ENCODE data around the gene RTN4R.
"Not testable (repeated sequence)": the region's sequence is repeated elsewhere in the genome, so short reads cannot be mapped to it uniquely, and the experiment has no call there.

The RTN4R gene

DNA sequence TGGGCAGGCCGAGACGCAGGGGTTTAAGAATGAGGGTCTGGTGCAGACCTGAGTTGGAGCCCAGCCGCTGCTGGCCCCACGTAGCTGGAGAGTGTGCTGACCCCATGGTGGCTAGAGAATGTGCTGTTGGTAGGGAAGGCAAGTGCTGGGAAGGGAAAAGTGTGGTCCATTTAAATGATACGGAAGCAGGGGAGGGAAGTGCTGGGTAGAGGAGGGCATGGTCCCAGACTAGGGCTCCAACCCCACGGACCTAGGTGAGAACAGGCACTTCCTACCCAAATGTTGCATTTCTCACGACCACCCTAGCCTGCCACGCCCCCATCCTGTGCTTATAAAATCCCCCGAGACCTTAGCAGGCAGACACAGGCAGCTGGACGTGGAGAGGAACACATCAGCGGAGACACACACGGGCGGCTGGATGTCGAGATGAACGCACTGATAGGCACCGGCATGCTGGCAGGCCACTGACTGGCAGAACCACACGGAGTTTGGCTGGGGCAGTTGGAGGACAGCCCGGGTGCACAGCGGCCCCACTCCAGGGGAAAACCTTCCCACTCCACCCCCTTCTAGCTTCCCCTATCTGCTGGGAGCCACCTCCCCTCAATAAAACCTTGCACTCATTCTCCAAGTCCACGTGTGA is 18.8 kb upstream of the RTN4R start:
- not testable (repeated sequence) for DNase-seq

DNA sequence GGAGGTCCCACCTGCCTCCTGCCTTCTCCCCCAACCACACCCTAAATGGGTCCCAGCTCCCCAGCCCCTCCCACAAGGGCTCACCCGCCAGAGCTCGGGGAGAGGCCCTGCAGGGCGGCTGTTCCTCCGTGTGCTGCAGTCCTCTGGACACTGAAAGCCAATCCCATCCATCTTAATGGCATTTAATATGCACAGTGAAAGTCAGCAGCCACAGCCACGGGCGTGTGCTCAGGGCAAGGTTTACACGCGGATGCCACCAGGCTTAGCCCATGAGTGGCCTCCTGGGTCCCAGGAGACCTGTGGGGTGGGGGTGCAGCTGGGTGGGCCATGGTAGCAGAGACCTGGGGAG is 18.2 kb upstream of the RTN4R start:
- not testable (repeated sequence) for DNase-seq

DNA sequence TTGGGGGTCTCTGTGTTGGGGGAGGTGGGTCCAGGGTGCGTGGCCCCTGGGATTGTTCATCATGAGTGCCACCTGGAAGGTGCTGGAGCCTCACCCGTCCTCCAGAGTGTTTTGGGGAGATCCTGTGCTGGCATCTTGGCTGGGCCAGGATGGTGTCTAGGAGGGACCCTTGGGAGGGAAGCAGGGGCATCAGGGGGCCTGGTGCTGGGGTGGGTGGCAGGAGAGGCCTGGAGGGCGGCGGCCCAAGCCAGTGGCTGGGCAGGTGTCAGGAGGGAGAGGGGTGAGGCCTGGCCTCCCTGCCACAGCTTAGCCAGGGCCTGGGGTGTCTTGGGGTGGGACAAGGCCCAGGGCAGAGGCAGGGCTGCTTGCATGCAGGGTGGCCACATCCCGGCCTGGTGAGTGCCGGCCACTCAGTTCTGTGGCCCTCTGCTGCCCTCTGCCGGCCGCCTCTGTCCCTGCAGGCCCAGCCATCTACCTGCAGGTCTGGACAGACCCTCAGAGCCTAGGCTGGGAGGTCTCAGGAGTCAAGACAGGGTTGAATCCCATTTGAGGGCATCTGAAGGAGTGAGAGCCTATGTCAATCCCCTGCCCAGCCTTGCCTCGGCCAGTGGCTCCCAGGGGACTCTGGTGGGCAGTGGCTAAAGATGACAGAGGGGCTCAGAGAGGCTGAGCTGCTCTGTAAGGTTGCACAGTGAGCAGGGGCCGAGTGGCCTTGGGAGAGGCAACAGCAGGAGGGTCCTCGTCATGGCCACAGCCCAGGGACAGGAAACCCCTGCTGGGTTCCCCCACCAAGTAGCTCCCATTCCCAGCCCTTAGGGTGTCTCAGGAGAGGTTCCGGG is 17.6 kb upstream of the RTN4R start:
- DNase-seq = peak; percentile 62 to 70

DNA sequence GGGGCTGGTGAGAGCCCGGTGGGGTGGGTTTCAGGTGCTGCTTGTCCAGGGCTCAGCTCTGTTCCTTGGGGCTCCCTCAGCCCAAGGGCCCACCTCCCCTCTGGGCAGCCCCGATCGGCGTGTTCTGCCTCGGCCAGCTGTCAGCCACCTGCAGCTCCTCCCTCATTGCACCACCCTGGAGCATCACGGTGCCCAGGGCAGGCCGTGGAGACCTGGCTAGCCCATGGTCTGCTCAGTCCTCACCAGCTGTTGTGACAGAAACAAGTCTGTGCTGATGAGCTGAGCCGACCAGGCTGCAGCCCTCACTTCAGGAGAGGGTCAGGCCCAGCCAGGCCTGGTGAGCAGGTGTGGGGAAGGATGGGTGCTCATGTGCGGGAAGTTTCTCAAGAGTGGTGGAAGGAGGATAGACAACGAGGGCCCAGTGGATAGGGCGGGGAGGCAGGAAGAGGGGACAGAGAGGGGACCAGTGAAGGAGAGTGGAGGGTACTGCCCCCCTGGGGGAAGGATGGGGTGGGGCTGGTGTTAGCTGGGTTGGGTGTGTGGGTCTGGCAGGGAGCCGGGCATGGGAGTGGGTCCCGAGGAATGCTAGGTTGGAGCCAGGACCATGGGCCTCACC is 16.5 kb upstream of the RTN4R start:
- DNase-seq = no peak

DNA sequence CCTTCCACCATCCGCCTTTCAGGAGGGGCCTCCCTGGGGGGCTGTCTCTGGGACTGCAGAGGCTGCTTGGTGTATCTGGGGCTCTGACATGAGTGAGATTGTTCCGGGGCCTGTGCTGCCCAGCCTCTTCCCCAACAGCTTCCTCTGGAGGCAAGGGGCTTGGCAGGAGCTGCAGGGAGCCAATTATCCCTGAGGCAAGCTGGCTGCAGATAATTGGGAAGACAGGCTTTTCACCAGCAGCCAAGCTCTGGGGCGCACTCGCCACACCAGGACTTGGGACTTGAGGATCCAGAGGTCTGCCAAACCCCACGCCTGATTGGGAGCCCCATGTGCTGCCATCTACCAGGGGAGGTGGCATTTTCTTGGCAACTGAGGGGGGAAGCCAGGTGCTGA is 15.6 kb upstream of the RTN4R start:
- no peak for DNase-seq

DNA sequence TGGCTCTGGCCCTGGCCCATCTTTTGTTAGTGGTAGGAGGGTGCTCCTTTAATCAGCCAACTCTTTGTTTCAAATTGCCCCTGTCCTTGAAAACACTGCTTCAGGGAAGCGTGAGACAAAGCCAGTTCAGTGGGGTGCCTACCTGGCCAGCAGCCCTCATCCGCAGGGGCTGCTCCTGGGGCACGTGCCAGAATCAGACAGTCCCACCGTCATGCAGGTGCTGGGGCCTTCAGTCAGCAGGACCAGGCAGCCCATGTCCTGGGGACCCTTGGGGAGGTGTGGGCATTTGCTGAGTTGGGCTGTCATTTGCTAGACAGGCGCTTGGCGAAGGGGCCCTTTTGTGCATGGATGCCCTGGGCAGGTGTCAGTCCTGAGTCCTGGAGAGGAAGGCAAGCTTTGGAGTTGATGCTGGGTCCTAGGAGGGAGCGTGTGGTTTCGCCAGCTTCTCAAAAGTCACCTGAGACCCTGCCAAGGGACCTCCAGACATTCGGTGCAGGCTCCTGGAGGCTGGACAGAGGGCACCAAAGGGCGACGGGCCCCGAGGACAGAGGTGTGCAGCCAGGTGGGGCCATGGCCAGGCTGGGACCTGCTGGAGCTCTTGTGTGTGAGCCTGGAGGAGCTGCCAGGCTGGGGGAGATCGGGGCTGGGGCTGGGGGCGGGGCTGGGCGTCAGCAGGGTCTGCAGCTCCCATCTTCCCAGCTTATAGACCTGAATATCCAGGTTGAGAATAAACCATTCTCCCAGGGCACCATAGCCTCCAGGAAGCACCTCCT is 15.0 kb upstream of the RTN4R start:
- DNase-seq = no peak

DNA sequence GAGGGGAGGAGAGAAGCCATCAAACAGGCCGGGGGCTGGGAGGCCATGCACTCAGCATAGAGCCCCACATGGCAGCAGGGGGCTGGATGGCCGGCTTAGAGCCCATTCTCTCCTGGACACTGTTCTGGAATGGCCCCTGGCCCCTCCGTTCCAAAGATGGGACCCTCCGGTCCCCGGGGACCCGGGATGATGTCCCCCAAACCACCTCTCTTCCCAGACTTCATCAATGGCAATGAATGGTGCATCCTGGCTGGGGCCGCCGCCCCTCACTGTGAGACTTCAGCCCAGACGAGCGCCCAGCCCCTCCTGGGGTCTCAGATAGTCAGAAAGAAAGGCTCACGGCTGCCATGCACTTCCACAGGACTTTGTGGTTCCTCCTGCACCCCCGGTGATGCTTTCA is 13.8 kb upstream of the RTN4R start:
- no peak for DNase-seq

DNA sequence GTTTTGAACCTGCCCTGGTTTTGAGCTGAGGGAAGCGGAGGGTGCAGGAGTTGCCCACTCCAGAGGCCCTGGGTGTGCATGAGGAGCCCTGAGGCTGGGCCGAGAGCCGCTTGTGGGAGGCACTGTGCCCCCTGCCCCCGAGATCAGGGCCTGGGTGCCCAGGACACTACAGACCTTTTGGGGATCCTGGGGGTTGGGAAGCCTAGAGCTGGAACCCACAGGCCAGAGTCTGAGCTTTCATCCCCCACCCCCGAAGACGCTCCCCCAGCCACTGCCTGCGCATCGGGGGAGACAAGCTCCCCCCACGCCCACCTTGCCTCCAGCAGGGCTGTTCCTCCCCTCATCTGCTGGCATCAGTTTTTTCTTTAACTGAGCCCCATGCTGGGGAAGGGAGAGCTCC is 13.4 kb upstream of the RTN4R start:
- not testable (repeated sequence) for DNase-seq

DNA sequence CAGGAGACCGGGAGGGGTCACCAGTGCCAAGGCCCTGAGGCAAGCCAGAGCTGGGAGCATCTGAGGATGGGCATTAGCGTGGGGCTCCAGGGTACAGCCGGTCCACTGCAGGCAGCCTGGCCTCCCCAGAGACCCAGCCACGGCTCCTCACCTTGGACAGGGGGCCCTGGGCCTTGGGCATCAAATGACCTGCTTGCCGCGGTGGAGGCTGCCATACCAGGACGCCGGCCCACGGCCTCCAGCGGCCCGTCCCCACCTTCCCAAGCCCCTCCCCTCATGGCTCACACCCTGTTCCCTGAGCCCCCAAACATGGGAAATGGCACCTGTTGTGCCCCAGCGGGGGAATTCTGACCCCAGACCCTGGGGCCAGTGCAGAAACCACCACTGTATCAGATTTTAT is 12.7 kb upstream of the RTN4R start:
- no peak for DNase-seq

DNA sequence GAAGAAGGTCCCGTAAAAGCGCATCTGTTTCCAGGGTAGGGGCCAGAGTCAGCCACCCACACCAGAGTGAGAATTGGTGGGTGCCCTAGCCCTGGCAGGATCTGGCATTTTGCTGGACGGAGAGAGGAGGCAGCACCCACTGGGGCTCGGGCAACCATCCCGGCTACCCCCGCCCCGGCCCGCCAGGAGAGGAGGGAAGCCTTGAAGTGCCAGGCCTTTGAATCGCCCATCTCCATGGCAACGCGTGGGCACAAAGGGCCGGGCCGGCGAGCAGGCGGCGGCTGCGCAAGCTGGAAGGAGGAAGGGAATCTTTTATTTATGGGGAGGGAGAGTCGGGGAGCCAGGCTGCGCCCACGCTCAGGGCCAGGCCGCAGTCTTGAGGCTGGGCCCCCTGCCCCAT is 12.0 kb upstream of the RTN4R start:
- DNase-seq = not testable (repeated sequence)

DNA sequence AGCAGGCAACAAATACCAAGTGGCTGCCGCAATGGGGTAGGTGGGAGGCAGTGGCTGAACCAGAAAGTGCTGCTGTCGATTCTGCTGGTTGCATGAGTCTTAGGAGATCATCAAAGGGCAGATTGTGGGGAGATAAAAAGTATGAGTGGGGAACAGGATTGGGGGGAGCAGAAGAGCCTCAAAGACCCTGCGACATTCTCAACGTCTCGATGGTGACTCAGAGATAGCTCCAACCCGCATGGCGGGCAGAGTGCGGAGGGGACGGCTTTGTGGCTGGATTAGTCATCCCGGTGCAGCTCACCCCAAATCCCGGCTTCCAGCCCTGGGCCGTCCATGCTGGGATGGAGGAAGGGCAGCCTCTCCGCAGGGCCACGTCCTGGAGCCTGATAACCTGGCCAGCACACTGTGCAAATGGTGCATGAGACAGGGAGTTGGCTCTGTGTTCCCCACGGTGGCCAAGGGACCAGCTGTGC is 11.6 kb upstream of the RTN4R start:
- no peak for DNase-seq

DNA sequence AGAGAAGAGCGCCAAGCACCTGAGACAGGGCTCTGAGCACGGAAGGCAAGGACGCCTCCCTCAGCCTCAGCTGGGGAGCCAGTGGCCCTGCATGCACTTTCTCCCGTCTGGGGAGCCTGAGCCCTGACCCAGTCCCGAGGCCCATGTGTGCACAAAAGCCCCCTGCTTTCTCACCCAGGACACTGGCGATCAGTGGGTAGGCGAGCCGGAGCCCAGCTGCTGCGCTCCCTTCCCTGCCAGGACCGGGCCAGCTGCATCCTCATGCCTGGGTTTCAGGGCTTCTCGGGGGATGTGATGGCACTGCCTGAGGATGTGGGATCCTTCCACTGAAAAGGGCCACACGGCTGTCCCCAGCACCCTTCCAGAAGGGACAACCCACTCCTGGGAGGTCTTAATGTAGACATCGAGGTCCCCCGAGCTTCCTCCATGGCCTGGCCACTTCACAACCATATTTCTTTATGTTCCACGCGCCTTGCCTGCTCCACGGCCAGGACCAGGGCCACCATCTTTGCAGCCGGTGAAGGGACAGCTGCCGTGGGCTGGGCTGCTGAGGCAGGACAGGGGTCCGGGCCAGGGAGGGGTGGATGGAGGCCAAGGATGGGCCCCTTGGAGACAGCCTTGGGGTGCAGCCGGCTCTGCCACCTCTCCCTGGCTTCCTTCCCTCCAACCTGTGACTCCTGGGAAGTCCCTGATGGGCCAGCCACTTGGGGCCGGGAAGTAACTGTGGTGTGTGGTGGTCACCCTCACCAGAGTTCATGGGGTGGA is 10.8 kb upstream of the RTN4R start:
- DNase-seq = not testable (repeated sequence)

DNA sequence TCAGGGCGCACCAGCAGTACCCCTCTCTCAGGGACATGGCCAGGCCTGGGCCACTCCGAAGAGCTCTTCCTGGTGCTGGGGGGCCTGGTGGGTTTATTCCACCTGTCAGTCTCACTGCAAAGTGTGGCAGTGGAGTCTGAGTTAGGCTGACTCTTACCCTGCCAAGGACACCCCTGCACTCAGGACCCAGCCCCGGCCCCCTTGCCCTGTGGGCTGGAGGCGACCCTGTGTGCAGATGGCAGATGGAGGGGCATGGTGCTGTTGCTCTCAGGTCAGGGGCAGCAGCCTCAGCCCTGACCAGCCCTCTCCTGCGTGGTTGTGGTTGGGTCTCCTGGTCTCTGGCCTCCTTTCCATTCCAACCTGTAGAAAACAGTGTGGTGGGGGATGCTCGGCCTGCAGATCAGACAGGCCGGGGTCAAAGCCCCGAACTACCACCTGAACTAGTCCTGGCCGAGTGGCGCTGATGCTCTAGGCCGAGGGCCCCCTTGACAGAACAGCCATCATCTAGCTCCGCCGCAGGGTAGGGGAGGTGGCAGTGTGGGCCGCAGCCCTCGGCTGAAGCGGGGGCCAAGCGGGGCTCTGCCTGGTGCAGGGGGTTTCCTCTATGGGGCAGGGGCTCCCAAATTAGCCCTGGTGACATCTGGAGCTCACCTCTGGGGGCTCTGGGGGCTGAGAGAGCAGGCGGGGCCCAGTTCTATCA is 10.0 kb upstream of the RTN4R start:
- not testable (repeated sequence) for DNase-seq

DNA sequence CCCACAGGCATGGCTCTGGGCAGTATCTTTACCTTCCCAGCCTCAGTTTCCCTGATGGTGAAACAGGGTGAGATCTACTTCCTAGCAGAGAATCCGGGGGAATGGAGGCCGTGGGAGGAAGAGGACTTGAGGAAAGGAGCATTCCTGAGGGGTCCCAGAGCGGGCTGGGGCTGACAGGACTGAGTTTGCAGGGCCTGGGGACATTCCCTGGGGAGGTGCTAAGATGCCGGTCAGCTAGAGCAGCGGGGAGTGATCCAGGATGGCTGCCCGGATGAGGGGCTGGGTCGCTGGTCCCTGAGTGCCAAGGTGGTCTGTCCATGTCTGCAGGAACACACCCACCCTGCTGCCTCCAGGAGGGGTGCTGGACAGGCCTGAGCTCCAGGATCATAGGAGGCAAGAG is 8.3 kb upstream of the RTN4R start:
- DNase-seq = no peak

DNA sequence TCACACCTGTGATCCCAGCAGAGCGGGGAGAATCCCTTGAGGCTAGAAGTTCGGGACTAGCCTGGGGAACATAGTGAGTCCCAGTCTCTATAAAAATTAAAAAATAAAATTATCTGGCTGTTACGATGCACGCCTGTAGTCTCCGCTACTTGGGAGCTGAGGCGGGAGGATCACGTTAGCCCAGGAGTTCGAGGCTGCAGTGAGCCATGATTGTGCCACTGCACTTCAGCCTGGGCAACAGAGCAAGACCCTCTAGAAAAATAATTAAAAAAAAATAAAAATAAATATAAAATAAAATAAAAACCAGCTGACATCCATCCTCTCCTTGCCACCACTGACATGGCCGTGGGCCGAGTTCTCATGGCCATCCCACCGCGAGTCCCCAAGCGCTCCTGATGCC is 7.7 kb upstream of the RTN4R start:
- DNase-seq = no peak

DNA sequence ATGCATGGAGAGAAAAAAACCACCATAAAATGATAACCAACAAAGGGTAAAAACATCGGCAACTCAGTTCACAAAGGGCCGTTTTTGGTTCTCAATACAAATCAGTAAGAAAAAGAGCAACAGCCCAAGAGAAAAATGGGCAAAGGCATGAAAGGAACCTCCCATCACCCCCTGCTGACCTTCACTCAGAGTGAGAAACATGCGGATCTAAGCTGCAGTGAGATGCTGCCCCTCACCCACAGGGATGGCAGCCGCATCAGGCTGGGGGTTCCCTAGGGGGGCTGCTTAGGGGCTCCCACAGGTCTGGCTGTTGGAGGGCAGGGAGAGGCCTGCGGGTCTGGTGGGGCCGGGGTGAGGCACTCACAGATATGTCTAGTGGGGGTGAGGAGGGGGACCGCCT is 7.2 kb upstream of the RTN4R start:
- not testable (repeated sequence) for DNase-seq

DNA sequence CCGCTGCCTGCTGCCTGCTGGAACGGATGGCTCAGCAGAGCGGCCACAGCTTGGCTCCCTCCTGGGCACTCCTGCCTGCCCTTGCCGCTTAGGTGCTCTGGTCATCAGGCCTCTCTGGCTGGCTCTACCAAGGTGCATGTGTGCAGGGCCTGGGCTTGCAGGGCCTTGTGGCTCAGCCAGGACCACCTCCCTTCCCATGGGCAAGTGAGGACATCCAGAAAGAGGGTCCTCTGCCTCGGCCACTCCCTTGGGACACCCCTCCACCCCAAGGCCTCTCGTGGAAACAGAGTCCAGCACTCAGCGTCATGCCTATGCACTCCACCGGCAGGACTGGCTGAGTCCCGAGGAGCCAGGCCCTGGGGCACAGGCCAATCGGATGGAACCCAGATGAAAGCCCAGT is 6.3 kb upstream of the RTN4R start:
- DNase-seq = not testable (repeated sequence)

DNA sequence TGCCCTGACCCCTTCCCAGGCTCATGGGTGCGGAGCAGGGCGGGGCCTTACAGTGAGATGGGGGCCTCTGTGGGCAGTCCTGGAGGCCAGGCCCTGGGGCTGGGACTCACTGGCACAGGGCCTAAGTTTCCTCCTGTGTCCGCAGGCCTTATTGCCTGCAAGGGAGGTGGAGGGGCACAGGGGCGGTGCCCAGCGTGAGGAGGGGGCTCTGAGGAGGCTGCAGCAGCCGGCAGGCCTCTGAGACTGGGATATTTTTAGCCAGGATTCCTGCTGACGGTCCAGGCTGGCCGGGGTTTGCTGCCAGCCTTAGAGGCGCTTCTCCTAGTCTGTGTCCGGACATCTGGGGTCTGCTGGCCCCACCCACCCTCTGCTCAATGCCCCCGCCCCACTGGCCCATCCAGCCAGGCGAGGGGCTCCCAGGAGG is 5.7 kb upstream of the RTN4R start:
- no peak for DNase-seq

DNA sequence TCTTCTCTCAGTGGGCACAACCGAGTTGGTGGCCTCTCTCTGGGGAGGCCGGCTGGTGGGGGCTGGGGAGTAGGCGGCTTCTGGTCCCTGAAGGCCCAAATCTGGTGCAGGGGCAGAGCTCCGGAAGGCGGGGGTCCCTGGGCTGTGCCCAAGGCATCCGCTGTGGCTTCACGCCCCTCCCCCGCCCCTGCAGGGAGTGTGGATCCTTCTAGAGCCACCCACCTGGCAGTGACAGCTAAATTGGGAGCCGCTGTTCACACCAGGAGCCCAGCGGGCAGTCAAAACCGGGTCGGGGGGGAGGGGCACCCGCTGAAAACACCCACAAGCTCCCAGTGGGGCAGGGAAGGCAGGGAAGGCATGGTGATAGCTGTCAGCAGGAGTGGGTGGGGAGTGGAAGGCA is 4.6 kb upstream of the RTN4R start:
- no peak for DNase-seq

DNA sequence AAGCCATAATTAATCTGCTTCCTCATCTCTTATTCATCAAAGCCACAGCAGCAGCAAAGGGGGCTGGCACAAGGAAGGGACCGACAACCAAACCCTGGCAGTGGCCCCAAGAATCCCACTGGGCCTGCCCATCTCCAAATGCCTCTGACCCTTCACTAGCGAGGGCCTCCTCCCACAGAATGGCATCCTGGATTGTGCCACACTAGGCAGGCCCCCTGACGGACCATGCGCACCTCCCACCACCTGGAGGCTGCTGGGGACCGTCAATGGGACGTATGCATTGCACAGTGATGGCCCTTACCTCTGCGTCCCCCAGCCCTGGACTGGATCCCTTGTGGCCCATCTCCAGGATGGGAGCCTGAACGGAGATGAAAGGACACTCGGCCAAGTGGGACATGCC is 4.1 kb upstream of the RTN4R start:
- DNase-seq = no peak

DNA sequence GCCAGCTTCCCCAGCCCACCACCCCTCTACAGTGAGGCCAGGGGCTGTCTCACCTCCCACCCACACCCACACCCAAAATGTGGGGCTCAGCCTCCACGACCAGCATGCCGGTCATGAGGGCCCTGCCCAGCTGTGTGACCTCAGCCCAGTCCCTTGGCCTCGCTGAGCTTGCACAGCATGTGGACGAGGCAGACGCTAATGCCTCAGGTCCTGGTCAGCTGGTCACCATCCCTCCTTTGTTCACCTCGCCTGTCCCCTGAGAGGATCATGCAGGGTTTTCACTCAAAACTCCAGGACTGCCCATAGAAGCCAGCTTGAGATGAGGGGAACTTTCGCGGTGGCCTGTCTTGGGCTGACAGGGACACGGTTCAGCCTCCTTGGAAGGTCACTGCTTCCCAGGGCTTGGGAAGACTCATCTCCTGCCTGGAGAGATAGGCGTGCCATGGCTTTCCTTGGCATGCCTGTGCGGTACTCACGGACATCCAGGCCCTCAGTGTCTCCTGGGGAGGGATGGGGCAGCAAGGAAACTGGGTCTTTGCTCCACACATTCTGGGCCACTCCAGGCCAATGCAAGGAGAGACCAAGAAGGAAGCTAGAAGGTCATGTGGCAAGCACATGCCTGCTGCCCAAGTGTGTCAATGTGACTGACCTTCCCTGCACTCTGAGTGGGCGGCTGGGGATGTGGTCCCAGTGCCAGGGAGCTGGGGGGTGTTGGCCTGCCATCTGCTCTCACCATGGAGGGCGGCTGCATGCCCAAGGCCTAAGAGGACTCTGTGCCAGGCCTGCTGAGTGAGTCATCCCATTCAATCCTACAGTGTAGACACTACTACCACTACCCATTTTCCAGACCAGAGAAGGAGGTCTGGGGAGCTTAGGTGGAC is 3.2 kb upstream of the RTN4R start:
- no peak for DNase-seq

Measured in CD4-positive, alpha-beta T cell treated with Interleukin-1 beta for 1 hour (primary cell).